Neural cell (in vitro differentiated cells): ENCODE measurements around the gene SPATS2. TPM values are rescaled to one million over a fixed set of nuclear protein-coding genes. Genes with fewer than 3 reads are reported as not detected.
A peak's percentile ranks its signal among the peaks of the same experiment; 100 is the strongest.

Experiments
- H2AFZ ChIP-seq: fragments of 200-600, 300-800 bp; sonication (generic), shearing (Covaris generic); 2 replicates; pipeline ENCODE4 v1.6.0; 2014; ENCODE audit warnings: low read depth, mild to moderate bottlenecking, antibody characterized with exemption, low read length, moderate library complexity
- H3F3A ChIP-seq: fragments of 200-600 bp; shearing (Covaris generic); 2 replicates; pipeline ENCODE4 v1.6.1; 2016; ENCODE audit warnings: mild to moderate bottlenecking, moderate library complexity, mixed read lengths, antibody characterized with exemption, low read length; ENCODE audit not compliant: insufficient read depth, poor library complexity, severe bottlenecking
- H3K27ac ChIP-seq: fragments of 200-600, 300-800 bp; sonication (generic), shearing (Covaris generic); 2 replicates; pipeline ENCODE4 v1.5.1; 2014; ENCODE audit warnings: mild to moderate bottlenecking, low read length, moderate library complexity
- H3K27me3 ChIP-seq: fragments of 300-800, 200-600 bp; sonication (generic), shearing (Covaris generic); 2 replicates; pipeline ENCODE4 v1.6.0; 2014; ENCODE audit warnings: mild to moderate bottlenecking, low read depth, low read length, moderate library complexity; ENCODE audit not compliant: insufficient read depth
- H3K36me3 ChIP-seq: fragments of 300-800, 200-600 bp; sonication (generic), shearing (Covaris generic); 2 replicates; pipeline ENCODE4 v1.5.1; 2014; ENCODE audit warnings: mild to moderate bottlenecking, antibody characterized with exemption, low read length, moderate library complexity; ENCODE audit not compliant: insufficient read depth
- H3K4me2 ChIP-seq: fragments of 300-800, 200-600 bp; sonication (generic), shearing (Covaris generic); 2 replicates; pipeline ENCODE4 v1.6.0; 2014; ENCODE audit warnings: mild to moderate bottlenecking, low read length
- H3K4me3 ChIP-seq: fragments of 300-800, 200-600 bp; sonication (generic), shearing (Covaris generic); 2 replicates; pipeline ENCODE4 v1.5.1; 2014; ENCODE audit warnings: mild to moderate bottlenecking, low read length, moderate library complexity
- H3K79me2 ChIP-seq: fragments of 200-600 bp; shearing (Covaris generic); replicated peaks from 2 replicates; pipeline ENCODE4 v1.6.0; 2014; ENCODE audit warnings: mild to moderate bottlenecking, low read length, moderate library complexity; ENCODE audit not compliant: insufficient read depth
- H3K9ac ChIP-seq: fragments of 300-800, 200-600 bp; sonication (generic), shearing (Covaris generic); 2 replicates; pipeline ENCODE4 v1.6.1; 2016; ENCODE audit warnings: mild to moderate bottlenecking, low read length, mixed read lengths
- H3K9me2 ChIP-seq: fragments of 200-600 bp; shearing (Covaris generic); 2 replicates; pipeline ENCODE4 v1.6.1; 2016; ENCODE audit warnings: mild to moderate bottlenecking, low read length, mixed read lengths; ENCODE audit not compliant: insufficient read depth
- H3K9me3 ChIP-seq: fragments of 200-600, 300-800 bp; sonication (generic), shearing (Covaris generic); 2 replicates; pipeline ENCODE4 v1.6.1; 2016; ENCODE audit warnings: mild to moderate bottlenecking, mixed run types, low read length, moderate library complexity, mixed read lengths
- H4K20me1 ChIP-seq: fragments of 200-600 bp; shearing (Covaris generic); 2 replicates; pipeline ENCODE4 v1.6.1; 2016; ENCODE audit warnings: mild to moderate bottlenecking, mixed run types; ENCODE audit not compliant: insufficient read depth
- CTCF ChIP-seq: fragments of 450-650 bp; IDR thresholded peaks from 2 replicates; pipeline ENCODE4 v1.5.1; 2014; ENCODE audit warnings: antibody characterized with exemption, mild to moderate bottlenecking, moderate library complexity; ENCODE audit not compliant: poor library complexity, severe bottlenecking
- EP300 ChIP-seq: fragments of 450-650 bp; conservative IDR thresholded peaks from 2 replicates; pipeline ENCODE4 v1.6.1; 2014; ENCODE audit warnings: antibody characterized with exemption, mild to moderate bottlenecking, moderate library complexity; ENCODE audit not compliant: poor library complexity, severe bottlenecking
- EZH2 ChIP-seq: fragments of 200-600, 300-800 bp; shearing (Covaris generic), sonication (generic); IDR thresholded peaks from 2 replicates; pipeline ENCODE4 v1.6.1; 2014; ENCODE audit warnings: antibody characterized with exemption, low read length, borderline replicate concordance, mild to moderate bottlenecking; ENCODE audit not compliant: insufficient read depth, poor library complexity, severe bottlenecking
- MXI1 ChIP-seq: fragments of 450-650 bp; conservative IDR thresholded peaks from 2 replicates; pipeline ENCODE4 v1.6.1; 2014; ENCODE audit warnings: antibody characterized with exemption, mild to moderate bottlenecking; ENCODE audit not compliant: poor library complexity, severe bottlenecking
- POLR2AphosphoS5 ChIP-seq: IDR thresholded peaks from 2 replicates; pipeline ENCODE4 v1.6.1; 2012
- RAD21 ChIP-seq: fragments of 450-650 bp; conservative IDR thresholded peaks from 2 replicates; pipeline ENCODE4 v1.6.1; 2014; ENCODE audit warnings: antibody characterized with exemption, mild to moderate bottlenecking, moderate library complexity
- SMC3 ChIP-seq: fragments of 450-650 bp; conservative IDR thresholded peaks from 2 replicates; pipeline ENCODE4 v1.6.1; 2014; ENCODE audit warnings: antibody characterized with exemption, mild to moderate bottlenecking, moderate library complexity; ENCODE audit not compliant: poor library complexity
- TAF1 ChIP-seq: IDR thresholded peaks from 2 replicates; pipeline ENCODE4 v1.6.1; 2012; ENCODE audit warnings: low read depth
- polyA plus RNA-seq: library from polyadenylated mRNA; depleted of rRNA; stranded (reverse); fragments of >200 nt; gene quantifications from 2 replicates; pipeline ENCODE4 v1.2.3, GENCODE V29; 2014
- TF ChIP-seq, protein P1 (sequence below): IDR thresholded peaks from 2 replicates; pipeline ENCODE4 v1.6.1; 2012; ENCODE audit warnings: borderline replicate concordance

SPATS2 gene
- polyA plus RNA-seq, 1 donor from 2014 or later, result 58.4 TPM

DNA sequence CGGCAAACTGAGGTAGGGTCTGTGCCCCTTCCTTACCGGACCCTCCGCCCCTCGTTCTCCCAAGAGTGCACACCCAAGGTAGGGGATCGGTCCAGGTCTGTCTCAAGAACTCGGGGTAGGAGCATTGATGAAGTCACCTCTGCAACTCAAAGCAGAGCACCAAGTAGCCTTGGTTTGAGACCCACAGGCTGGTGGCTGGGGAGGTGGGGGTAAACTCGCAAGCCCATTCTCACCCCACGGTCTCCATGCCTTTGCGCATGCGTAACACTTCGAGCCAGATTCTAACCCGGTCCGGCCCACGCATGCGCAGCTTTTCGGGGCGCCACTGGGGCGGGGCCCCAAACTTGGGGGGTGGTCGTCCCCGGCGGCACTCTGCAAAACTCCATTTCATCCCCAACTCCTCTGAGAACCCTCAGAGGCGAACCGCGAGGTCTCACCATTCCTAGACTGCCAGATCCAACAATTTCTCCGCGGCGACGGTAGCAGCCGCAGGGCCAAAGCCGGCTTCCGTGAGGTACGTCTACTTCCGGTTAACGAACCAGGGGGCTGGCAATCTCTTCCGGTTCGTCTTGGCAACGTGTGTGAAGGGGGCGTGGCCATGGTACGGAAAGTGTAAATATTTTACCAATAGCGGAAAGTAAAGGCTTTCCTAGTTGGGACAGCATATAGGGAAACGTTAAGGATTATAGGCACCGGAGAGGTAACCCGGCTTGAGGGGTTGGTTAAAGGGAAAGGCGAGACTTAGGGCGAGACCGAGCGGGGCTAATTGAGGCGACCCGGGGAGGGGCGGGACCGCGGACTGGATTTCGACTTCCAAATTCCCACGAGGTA, 200.6 kb downstream of the SPATS2 start, which contains the start of gene MCRS1:
TSS of gene MCRS1 (minus strand) at position 532 of the 831 bp plus-strand sequence. CDS start 1,411 bp downstream, outside the sequence.
- TF ChIP-seq RAD21 (peak; percentile 24), TAF1 (peak; percentile 64), SMC3 (peak; percentile 36), POLR2AphosphoS5 (peak; percentile 99), CTCF (peak; percentile 23), MXI1 (peak; percentile 96), EP300 (peak; percentile 72), EZH2 (no peak)
- TF ChIP-seq, protein P1, sequence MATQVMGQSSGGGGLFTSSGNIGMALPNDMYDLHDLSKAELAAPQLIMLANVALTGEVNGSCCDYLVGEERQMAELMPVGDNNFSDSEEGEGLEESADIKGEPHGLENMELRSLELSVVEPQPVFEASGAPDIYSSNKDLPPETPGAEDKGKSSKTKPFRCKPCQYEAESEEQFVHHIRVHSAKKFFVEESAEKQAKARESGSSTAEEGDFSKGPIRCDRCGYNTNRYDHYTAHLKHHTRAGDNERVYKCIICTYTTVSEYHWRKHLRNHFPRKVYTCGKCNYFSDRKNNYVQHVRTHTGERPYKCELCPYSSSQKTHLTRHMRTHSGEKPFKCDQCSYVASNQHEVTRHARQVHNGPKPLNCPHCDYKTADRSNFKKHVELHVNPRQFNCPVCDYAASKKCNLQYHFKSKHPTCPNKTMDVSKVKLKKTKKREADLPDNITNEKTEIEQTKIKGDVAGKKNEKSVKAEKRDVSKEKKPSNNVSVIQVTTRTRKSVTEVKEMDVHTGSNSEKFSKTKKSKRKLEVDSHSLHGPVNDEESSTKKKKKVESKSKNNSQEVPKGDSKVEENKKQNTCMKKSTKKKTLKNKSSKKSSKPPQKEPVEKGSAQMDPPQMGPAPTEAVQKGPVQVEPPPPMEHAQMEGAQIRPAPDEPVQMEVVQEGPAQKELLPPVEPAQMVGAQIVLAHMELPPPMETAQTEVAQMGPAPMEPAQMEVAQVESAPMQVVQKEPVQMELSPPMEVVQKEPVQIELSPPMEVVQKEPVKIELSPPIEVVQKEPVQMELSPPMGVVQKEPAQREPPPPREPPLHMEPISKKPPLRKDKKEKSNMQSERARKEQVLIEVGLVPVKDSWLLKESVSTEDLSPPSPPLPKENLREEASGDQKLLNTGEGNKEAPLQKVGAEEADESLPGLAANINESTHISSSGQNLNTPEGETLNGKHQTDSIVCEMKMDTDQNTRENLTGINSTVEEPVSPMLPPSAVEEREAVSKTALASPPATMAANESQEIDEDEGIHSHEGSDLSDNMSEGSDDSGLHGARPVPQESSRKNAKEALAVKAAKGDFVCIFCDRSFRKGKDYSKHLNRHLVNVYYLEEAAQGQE, result peak; percentile 76
- no peaks in the 10 kb centered on the region for H3K36me3 ChIP-seq
- no peaks in the 10 kb centered on the region for H4K20me1 ChIP-seq
- peak within 1 kb of the TSS; percentile 83 for H3K9ac ChIP-seq
- H3K27me3 ChIP-seq, result no peaks in the 10 kb centered on the region
- H3K9me3 ChIP-seq, result no peaks in the 10 kb centered on the region
- H3K4me3 ChIP-seq, result peak within 1 kb of the TSS; percentile 95
- H3F3A ChIP-seq, result no peaks in the 10 kb centered on the region
- H3K9me2 ChIP-seq, result no peaks in the 10 kb centered on the region
- peaks cover 11% of the 10 kb centered on the region for H3K79me2 ChIP-seq
- peak within 1 kb of the TSS; percentile 99 for H3K4me2 ChIP-seq
- peak within 1 kb of the TSS; percentile 70 for H2AFZ ChIP-seq
- H3K27ac ChIP-seq, result peak within 1 kb of the TSS; percentile 83

- Histone ChIP-seq H3K4me3 (peak overlapping the region; percentile 95), H3K9me2 (no peaks in the 10 kb centered on the region), H3K79me2 (peaks cover 11% of the 10 kb centered on the region), H3F3A (no peaks in the 10 kb centered on the region), H3K27ac (peak overlapping the region; percentile 83), H3K4me2 (peak overlapping the region; percentile 93), H3K27me3 (no peaks in the 10 kb centered on the region), H2AFZ (peak overlapping the region; percentile 70), H3K9me3 (no peaks in the 10 kb centered on the region), H3K9ac (peak overlapping the region; percentile 83), H4K20me1 (no peaks in the 10 kb centered on the region), H3K36me3 (no peaks in the 10 kb centered on the region)
- TF ChIP-seq SMC3 (no peak), RAD21 (no peak), TAF1 (no peak), MXI1 (no peak), CTCF (no peak), EZH2 (no peak), POLR2AphosphoS5 (no peak), EP300 (no peak)
- TF ChIP-seq, protein P1, result no peak
Observed at GRCh38 chr12:49568442-49569162, 201.3 kb downstream of the SPATS2 start.
